ENCODE measurements around the gene ENAH. TPM values are rescaled to one million over a fixed set of nuclear protein-coding genes. Genes with fewer than 3 reads are reported as not detected.

Gene ENAH
- total and polyA plus RNA-seq, 9 of the 15 experiments (the other 6 are each of a cell fraction or from before 2014, with no cell fraction given): 0.03 to 1.2 (median 0.15) TPM

DNA sequence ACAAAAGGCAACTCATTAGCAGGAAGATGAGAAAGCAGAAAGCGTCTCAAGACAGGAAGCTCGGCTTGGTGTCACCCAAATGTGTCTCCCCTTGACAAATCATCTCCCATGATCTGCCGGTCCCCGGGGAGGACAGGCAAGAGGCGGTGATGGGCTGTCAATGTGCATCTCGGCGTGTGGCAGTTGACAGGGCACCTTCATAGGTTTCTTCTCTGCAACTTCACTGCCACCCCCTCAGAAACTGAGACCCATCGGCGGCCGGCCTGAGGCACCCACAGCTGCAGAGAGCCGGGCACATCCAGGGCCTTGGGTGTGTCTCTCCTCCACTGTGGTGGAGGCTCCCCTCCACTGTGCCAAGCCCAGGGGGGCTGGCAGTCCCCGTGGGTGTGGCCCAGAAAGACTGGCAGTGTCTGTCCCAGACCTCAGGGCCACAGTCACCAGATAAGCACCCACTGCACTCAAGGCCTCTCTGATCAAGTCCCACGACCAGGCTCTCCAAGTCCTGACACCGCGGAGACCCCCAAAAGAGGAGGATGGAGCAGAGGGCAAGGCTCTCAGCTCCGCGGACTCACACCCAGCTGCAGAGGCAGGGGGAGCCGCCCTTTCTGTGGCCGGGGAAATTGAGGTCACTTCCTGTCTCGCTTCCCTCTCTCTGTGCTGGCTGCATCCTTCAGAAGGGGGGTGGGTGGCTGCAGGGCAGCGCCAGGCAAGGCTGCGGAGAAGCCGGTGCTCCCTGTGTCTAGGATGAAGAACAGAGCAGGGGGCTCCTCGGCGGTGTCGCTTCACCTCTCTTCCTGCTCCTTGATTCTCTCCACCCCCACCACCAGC lies 185.5 kb downstream of the ENAH start (continued):
- TF ChIP-seq EHMT2 (IDR thresholded peaks at IDR 0.05) (peak; percentile 86), KDM4B (IDR thresholded peaks at IDR 0.05; ENCODE audit: borderline replicate concordance in 2 of 2, low read depth in 1 of 2) (no peak), CBX3 (IDR thresholded peaks at IDR 0.05; ENCODE audit: borderline replicate concordance in 1 of 2, low read length in 2 of 2) (peak in 1 of 2 experiments; percentile 66; a peak in 1 of 3 replicates), ZNF592 (IDR thresholded peaks at IDR 0.05) (peak; percentile 30; the same call in 1 of the 2 replicates), TEAD2 (tag; IDR thresholded peaks at IDR 0.05) (no peak), KDM5B (IDR thresholded peaks at IDR 0.05; ENCODE audit: insufficient replicate concordance, low read depth, low read length) (no peak), TRIM25 (IDR thresholded peaks at IDR 0.05; ENCODE audit: borderline replicate concordance) (no peak), SMAD4 (CRISPR knock-in tag; conservative IDR thresholded peaks at IDR 0.05) (no peak; the same call in 1 of the 2 replicates), FOXK1 (CRISPR knock-in tag; IDR thresholded peaks at IDR 0.05; ENCODE audit: borderline replicate concordance) (no peak), MEF2D (tag; conservative IDR thresholded peaks at IDR 0.05; ENCODE audit: low read depth) (0 out of 2 replicates have a peak, but pooled peaks have one; percentile 13), SMARCA4 (IDR thresholded peaks at IDR 0.05) (no peak), ZNF12 (CRISPR knock-in tag; IDR thresholded peaks at IDR 0.05) (0 out of 2 replicates have a peak, but pooled peaks have one; percentile 38), GABPB1 (CRISPR knock-in tag; IDR thresholded peaks at IDR 0.05) (peak; percentile 82), NCOA1 (IDR thresholded peaks at IDR 0.05; ENCODE audit: low read depth) (peak; percentile 56; the same call in 1 of the 2 replicates), THRA (IDR thresholded peaks at IDR 0.05) (no peak), NR2C2 (CRISPR knock-in tag; IDR thresholded peaks at IDR 0.05) (no peak), NR2C2 (tag; IDR thresholded peaks at IDR 0.05) (peak; percentile 27)
- TF ChIP-seq, protein P1, sequence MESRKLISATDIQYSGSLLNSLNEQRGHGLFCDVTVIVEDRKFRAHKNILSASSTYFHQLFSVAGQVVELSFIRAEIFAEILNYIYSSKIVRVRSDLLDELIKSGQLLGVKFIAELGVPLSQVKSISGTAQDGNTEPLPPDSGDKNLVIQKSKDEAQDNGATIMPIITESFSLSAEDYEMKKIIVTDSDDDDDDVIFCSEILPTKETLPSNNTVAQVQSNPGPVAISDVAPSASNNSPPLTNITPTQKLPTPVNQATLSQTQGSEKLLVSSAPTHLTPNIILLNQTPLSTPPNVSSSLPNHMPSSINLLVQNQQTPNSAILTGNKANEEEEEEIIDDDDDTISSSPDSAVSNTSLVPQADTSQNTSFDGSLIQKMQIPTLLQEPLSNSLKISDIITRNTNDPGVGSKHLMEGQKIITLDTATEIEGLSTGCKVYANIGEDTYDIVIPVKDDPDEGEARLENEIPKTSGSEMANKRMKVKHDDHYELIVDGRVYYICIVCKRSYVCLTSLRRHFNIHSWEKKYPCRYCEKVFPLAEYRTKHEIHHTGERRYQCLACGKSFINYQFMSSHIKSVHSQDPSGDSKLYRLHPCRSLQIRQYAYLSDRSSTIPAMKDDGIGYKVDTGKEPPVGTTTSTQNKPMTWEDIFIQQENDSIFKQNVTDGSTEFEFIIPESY (CRISPR knock-in tag; IDR thresholded peaks at IDR 0.05): no peak
